Astrocyte (in vitro differentiated cells and primary cell): ENCODE results near the gene GMCL2. TPM values are rescaled to one million over a fixed set of nuclear protein-coding genes. Genes with fewer than 3 reads are reported as not detected.

Experiments
- DNase-seq: peaks from one replicate; pipeline ENCODE4 v3.0.0-alpha.2; 2010; ENCODE audit warnings: low read depth
- FAIRE-seq: peaks from 2 replicates; lab custom pipeline; 2011; peaks lifted over from hg19 to GRCh38; lab: Jason Lieb, UNC
- H2AFZ ChIP-seq: 2 replicates; pipeline ENCODE4 v1.6.0; 2012; ENCODE audit warnings: low read depth, low read length, inconsistent platforms
- H3K27ac ChIP-seq: 2 replicates; pipeline ENCODE4 v1.5.1; 2011; ENCODE audit warnings: low read depth, low read length, inconsistent platforms
- H3K27me3 ChIP-seq: 2 replicates; pipeline ENCODE4 v1.6.0; 2011; ENCODE audit warnings: low read length, inconsistent platforms; ENCODE audit not compliant: insufficient read depth
- H3K36me3 ChIP-seq: 2 replicates; pipeline ENCODE4 v1.5.1; 2011; ENCODE audit warnings: low read length, inconsistent platforms; ENCODE audit not compliant: insufficient read depth
- H3K4me1 ChIP-seq: 2 replicates; pipeline ENCODE4 v1.5.1; 2011; ENCODE audit warnings: low read length, inconsistent platforms; ENCODE audit not compliant: insufficient read depth
- H3K4me2 ChIP-seq: 2 replicates; pipeline ENCODE4 v1.6.0; 2012; ENCODE audit warnings: low read length, inconsistent platforms
- H3K4me3 ChIP-seq: 2 replicates; pipeline ENCODE4 v1.5.1; 2011; ENCODE audit warnings: low read depth, mild to moderate bottlenecking, low read length, inconsistent platforms; ENCODE audit not compliant: insufficient read depth
- H3K79me2 ChIP-seq: 2 replicates; pipeline ENCODE4 v1.6.0; 2012; ENCODE audit warnings: mild to moderate bottlenecking, low read length, inconsistent platforms; ENCODE audit not compliant: insufficient read depth
- H3K9ac ChIP-seq: 2 replicates; pipeline ENCODE4 v1.6.0; 2012; ENCODE audit warnings: mild to moderate bottlenecking, low read length, inconsistent platforms
- H3K9me3 ChIP-seq: 2 replicates; pipeline ENCODE4 v1.5.1; 2012; ENCODE audit warnings: low read depth, mild to moderate bottlenecking, low read length, inconsistent platforms; ENCODE audit not compliant: insufficient read depth
- H4K20me1 ChIP-seq: 2 replicates; pipeline ENCODE4 v1.6.0; 2012; ENCODE audit warnings: low read length, inconsistent platforms; ENCODE audit not compliant: insufficient read depth
- H3K27ac Mint-ChIP-seq: one replicate; pipeline ENCODE4 v1.8.0; 2021; ENCODE audit warnings: mild to moderate bottlenecking, mixed read lengths; ENCODE audit not compliant: unreplicated experiment
- H3K27me3 Mint-ChIP-seq: one replicate; pipeline ENCODE4 v1.8.0; 2021; ENCODE audit warnings: low read depth, mixed read lengths; ENCODE audit not compliant: unreplicated experiment
- H3K36me3 Mint-ChIP-seq: one replicate; pipeline ENCODE4 v1.8.0; 2021; ENCODE audit warnings: low read depth, mixed read lengths; ENCODE audit not compliant: unreplicated experiment
- H3K4me1 Mint-ChIP-seq: one replicate; pipeline ENCODE4 v1.8.0; 2021; ENCODE audit warnings: low read depth, mixed read lengths; ENCODE audit not compliant: unreplicated experiment
- H3K4me3 Mint-ChIP-seq: one replicate; pipeline ENCODE4 v1.8.0; 2021; ENCODE audit warnings: mild to moderate bottlenecking, moderate library complexity, mixed read lengths; ENCODE audit not compliant: unreplicated experiment
- H3K9me3 Mint-ChIP-seq: one replicate; pipeline ENCODE4 v1.8.0; 2021; ENCODE audit warnings: mild to moderate bottlenecking, mixed read lengths; ENCODE audit not compliant: unreplicated experiment
- CTCF ChIP-seq: IDR thresholded peaks from 2 replicates; pipeline ENCODE4 v1.5.1; 2011; ENCODE audit warnings: low read depth, mild to moderate bottlenecking, inconsistent platforms, low read length, moderate library complexity; ENCODE audit not compliant: insufficient read depth
- EZH2 ChIP-seq: IDR thresholded peaks from 2 replicates; pipeline ENCODE4 v1.6.1; 2012; ENCODE audit warnings: mild to moderate bottlenecking, low read length, inconsistent platforms; ENCODE audit not compliant: insufficient read depth
- total RNA-seq: library from RNA; stranded (reverse); gene quantifications from 2 replicates; pipeline ENCODE4 v1.2.1, GENCODE V29; 2021

The GMCL2 gene
- total RNA-seq, 1 donor from 2014 or later = not detected

- Histone ChIP-seq H3K27ac (no peak overlapping the region), H3K4me1 (no peaks in the 10 kb centered on the region), H3K36me3 (peaks cover 17% of the 10 kb centered on the region), H3K9ac (no peak overlapping the region), H3K79me2 (peaks cover 11% of the 10 kb centered on the region), H3K4me2 (no peak overlapping the region), H4K20me1 (peaks cover 36% of the 10 kb centered on the region), H3K27me3 (no peaks in the 10 kb centered on the region), H3K4me3 (no peak overlapping the region), H3K9me3 (no peaks in the 10 kb centered on the region), H2AFZ (no peak overlapping the region)
- TF ChIP-seq CTCF = no peak
- no peak for TF ChIP-seq EZH2
- Mint-ChIP-seq H3K4me3 (no peak overlapping the region), H3K27ac (no peak overlapping the region), H3K36me3 (peaks cover 18% of the 10 kb centered on the region), H3K4me1 (peaks cover 4% of the 10 kb centered on the region), H3K9me3 (peaks cover 7% of the 10 kb centered on the region), H3K27me3 (no peaks in the 10 kb centered on the region)
- DNase-seq (no peak), FAIRE-seq (no peak)
Measured at GRCh38 chr5:178221282-178221681, 34.1 kb upstream of the GMCL2 start.

- Histone ChIP-seq H3K4me3 (no peak overlapping the region), H4K20me1 (peaks cover 40% of the 10 kb centered on the region), H3K27ac (no peak overlapping the region), H3K27me3 (no peaks in the 10 kb centered on the region), H3K79me2 (peaks cover 15% of the 10 kb centered on the region), H3K4me2 (no peak overlapping the region), H3K4me1 (no peaks in the 10 kb centered on the region), H2AFZ (no peak overlapping the region), H3K9me3 (no peaks in the 10 kb centered on the region), H3K9ac (no peak overlapping the region), H3K36me3 (peaks cover 32% of the 10 kb centered on the region)
- no peak for TF ChIP-seq EZH2
- no peak for TF ChIP-seq CTCF
- DNase-seq (no peak), FAIRE-seq (no peak)
- Mint-ChIP-seq H3K27ac (no peak overlapping the region), H3K4me1 (peaks cover 4% of the 10 kb centered on the region), H3K4me3 (no peak overlapping the region), H3K36me3 (peaks cover 15% of the 10 kb centered on the region), H3K9me3 (peaks cover 4% of the 10 kb centered on the region), H3K27me3 (no peaks in the 10 kb centered on the region)
Measured at GRCh38 chr5:178218827-178219226, 31.7 kb upstream of the GMCL2 start.

- H3K36me3 Mint-ChIP-seq = peaks cover 16% of the 10 kb centered on the region
Measured at GRCh38 chr5:178218237-178218776, 31.1 kb upstream of the GMCL2 start.

More at GRCh38 chr5:178218237-178218776, 31.1 kb upstream of the GMCL2 start:
- DNase-seq = no peak
- Histone ChIP-seq H3K27ac (no peak overlapping the region), H3K27me3 (no peaks in the 10 kb centered on the region), H2AFZ (no peak overlapping the region), H3K4me2 (no peak overlapping the region), H3K9ac (no peak overlapping the region), H3K36me3 (peaks cover 37% of the 10 kb centered on the region), H3K9me3 (no peaks in the 10 kb centered on the region), H3K79me2 (peaks cover 20% of the 10 kb centered on the region), H4K20me1 (peaks cover 42% of the 10 kb centered on the region), H3K4me1 (no peaks in the 10 kb centered on the region), H3K4me3 (no peak overlapping the region)
- Mint-ChIP-seq H3K4me3 (no peak overlapping the region), H3K4me1 (peaks cover 5% of the 10 kb centered on the region), H3K9me3 (peaks cover 2% of the 10 kb centered on the region), H3K27me3 (no peaks in the 10 kb centered on the region), H3K27ac (no peak overlapping the region)
- TF ChIP-seq CTCF = no peak
- no peak for TF ChIP-seq EZH2
- no peak for FAIRE-seq
